Middle frontal gyrus (tissue), 1 donor: ENCODE data around the gene CLDN24.

Source experiments
- DNase-seq: peaks from one replicate; pipeline ENCODE4 v3.0.0-alpha.2; 2015; ENCODE audit warnings: low spot score; ENCODE audit errors: extremely low spot score

CLDN24 gene

GRCh38 chr4:183323295-183323694 lies 1.1 kb upstream of the CLDN24 start:
- DNase-seq, result no peak

- DNase-seq, result no peak
These were observed 710 bp downstream of the CLDN24 start for GRCh38 chr4:183321516-183321915.

DNA sequence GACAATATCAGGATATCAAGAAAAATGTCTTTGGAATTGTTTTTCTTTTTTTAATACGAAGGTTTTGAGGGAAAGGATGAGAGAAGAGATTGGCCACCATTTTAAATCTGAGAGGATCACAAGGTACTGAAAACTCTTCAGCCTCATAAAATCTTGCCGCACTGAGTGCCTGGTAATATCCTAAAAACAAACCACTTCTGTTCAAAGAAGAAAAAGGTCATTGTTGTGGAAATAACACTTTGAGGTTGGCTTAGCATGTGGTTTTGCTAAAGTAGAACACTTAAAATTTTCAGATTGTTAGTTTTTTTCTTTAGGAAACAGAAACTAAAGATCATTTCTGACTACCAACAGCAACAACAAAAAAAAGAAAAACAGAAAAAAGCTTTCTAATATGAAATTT lies 1.1 kb downstream of the CLDN24 start:
- DNase-seq, result no peak

DNA sequence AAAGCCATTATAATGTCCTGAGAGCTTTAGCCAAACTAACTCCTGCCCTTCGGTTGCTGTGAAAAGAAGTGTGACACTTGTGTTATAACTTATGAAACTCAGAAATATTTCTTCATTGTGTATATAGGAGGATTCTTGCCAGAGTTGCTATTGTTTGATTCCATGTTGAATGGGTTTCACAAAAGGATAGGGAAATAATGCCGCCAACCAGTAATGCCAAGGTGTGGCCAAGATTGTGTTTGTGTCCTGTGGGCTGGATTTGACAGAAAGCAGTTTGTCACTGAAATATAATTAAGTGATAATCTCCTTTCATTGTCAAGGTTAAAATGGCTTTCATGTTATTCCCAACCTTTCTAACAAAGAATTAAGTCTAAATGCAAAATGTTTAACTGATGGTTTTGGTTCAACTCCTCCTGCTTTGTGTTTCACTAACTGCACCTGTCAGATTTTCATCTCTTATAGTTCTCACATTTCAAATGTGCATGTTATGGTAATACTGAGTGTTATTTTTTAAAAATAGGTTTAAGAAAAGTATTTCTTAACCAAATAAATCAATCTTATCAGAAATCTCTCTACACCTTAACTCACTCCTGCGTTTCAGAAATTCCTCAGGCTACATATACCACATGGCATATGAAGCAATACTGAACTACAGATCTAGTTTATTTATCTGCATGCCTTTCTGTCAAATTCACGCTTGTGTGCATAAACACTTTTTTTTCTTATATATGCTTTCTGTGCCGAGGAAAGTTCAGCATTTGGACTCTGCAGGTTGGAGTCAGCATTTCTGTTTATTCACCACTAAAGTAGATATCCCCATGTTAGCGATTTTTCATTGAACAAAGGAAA lies 1.8 kb downstream of the CLDN24 start, which contains the start of gene CLDN22:
Gene CLDN22 (minus strand): TSS at position 66 of the 849 bp plus-strand sequence. CDS start 58 bp downstream, at position 8.
- DNase-seq, result no peak

DNA sequence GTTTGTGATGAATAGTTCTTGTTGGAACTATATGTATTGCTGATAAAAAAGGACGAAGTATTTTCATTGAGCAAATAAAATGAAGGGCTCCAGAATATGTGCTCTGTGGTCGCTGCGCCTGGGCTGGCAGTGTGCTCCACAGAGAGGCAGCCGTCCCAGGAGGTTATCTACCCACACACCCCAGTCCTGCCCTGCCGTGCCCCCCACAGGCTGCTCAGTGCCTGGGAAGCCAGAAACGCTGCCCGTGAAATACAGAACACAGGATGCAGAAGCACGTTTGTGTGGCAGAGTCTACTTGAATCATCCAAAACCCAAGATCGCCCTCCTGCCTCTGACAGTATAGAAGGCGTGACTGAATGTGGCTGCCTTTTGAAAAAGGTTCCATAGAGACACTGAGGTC lies 3.6 kb downstream of the CLDN24 start:
- DNase-seq, result no peak

DNA sequence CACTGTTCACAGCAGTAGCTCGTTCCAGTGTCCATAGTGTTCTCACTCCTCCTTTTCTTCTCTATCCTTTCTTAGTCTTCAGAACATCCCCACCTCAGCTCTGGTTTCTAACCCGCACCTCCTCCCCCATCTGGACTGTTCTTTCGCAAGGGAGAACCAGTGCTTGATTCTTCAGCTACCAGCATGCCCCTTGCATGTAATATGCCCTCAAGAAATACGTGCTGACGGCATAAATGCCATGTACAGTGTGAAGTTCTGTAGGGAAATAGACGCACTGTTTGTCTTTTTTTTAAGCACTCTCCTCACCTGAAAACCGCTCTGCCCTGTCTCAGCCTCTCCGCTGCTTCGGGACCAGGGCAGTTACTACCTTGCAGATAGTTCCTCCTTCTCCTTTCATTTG lies 7.4 kb downstream of the CLDN24 start:
- DNase-seq, result no peak

DNA sequence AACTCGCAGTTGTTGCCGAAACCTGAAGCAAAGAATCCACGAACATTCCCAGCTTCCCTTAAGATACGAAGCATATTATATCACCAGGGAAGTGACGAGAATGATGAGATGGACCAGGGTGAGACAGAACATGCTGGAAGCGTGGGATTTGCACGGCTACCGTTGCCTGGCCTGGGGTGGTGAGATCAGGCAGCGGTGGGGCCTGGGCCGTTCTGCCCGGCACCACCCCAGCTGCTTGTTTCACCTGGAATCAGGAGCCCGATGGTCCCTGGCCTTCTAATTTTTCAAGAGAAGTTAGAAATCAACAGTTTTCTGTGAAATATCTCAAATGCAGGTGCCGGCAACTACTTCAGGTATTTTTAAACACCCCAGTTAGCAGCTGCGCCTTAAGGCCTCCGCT lies 7.9 kb downstream of the CLDN24 start:
- no peak for DNase-seq

DNA sequence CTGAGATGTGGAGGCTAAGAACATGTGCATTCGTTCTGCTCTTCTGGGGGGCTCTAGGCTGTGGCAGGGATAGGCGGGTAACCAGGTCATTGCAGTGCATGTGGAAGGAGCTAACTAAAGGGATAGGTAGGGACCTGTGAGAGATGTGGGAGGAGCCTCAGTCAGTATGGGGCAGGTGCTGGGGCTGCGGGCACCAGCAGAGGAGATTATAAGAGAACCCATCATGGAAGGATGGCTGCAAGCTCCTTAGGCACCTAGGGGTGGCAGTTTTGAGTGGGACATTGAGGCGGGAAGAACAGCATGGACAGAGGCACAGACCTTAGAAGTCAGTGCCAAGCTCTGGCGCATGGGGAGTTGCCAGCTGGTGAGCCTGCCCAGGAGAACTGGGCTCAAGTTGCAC lies 9.4 kb downstream of the CLDN24 start:
- no peak for DNase-seq

GRCh38 chr4:183306811-183307210 lies 15.4 kb downstream of the CLDN24 start:
- no peak for DNase-seq

- DNase-seq, result no peak
These were observed 17.7 kb downstream of the CLDN24 start for GRCh38 chr4:183304538-183304937.

DNA sequence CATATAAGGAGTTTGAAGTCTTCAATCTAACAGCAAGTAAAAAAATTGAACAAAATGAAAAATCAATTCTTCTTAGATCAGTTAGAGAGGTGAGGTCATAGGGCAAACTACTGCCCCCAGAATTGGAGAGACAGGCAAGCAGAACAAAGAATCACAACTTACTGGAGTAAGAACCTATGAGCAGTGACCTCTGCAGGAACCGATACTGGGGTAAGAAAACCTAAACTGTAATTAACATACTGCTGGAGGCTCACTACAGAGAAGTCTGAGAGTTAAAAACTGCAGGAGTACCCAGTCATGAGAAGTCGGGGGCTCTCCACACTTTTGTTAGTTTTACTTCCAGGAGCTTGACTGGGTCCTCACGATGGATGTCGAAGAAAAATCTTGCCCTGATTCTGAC lies 18.2 kb downstream of the CLDN24 start:
- no peak for DNase-seq

DNA sequence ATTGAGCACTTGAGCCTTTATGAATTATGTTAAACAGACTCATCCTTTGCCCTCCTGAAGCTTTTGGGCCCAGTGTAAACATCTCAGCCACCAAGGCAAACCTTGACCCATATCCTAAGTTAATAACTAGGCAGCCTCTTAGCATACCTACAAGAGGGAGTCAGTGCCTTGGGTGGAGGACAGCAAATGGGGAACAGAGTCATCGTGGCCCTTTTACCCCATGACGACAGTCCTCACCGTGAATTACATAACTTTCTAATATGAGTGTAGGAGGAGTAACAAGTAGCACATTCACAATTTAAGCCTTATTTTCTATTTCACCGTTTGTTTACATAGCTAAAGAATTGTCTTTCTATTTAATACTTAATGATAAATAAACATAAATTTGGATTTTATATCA lies 18.9 kb downstream of the CLDN24 start:
- DNase-seq, result no peak

GRCh38 chr4:183300655-183301054 lies 21.6 kb downstream of the CLDN24 start:
- no peak for DNase-seq

DNA sequence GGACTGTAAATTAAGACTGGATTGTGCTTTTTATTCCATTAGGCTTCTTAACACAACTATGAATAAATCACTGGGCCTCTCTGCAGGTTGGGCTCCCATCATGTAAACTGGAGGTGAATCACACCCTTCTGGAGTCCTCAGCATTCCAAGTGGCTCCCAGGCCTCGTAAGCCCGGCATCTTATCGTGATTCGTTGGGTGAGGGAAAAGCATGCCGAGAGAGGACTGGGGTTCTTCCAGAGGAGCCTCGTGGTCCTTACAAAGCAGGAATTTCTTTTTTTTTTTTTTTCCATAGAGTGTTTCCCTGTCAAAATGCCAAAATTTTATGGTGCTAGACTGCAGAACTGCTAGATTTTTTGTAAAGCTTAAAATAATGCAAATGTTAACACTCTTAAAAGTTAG lies 22.2 kb downstream of the CLDN24 start:
- DNase-seq, result no peak

DNA sequence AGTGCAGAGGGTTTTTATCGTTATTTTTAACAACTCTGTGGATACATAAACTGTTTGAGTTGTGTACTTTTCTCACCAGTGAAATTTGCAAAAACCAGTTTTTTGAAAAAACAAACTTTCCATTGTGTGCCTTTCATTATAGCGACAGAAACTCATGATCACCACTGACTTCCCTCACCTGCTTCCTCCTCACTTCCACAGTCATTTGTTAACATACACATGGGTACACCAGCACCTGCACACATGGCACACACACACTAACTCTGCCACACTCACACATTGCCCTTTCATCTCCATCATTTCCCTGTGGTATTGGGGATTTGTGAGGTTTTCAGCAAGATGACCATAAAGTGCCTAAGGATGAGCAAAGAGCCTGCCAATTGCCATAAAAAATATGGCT lies 22.8 kb downstream of the CLDN24 start:
- DNase-seq, result no peak

DNA sequence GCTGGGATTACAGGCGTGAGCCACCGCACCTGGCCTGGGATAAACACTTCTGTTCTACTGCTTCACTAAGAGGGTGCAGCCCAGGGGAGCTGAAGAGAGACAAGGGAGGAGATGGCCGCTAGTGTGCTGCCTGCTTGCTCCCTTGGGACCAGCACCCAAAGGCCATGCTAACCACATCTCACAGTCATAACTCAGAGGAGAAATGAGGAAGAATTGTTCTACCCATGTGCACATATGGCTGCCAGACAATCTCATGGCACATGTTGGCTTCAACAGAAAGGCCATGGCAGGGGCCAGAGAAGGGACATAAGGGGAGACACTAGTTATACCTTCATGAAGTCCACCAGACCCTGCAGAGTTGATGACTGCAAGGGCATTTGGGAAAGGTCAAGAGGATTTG lies 24.6 kb downstream of the CLDN24 start:
- DNase-seq, result no peak

- no peak for DNase-seq
These were observed 26.5 kb downstream of the CLDN24 start for GRCh38 chr4:183295711-183296110.

- no peak for DNase-seq
These were observed 31.2 kb downstream of the CLDN24 start for GRCh38 chr4:183291070-183291469.

GRCh38 chr4:183289688-183290087 lies 32.5 kb downstream of the CLDN24 start:
- DNase-seq, result no peak

- no peak for DNase-seq
These were observed 33.3 kb downstream of the CLDN24 start for GRCh38 chr4:183288955-183289354.

GRCh38 chr4:183287677-183288076 lies 34.5 kb downstream of the CLDN24 start:
- no peak for DNase-seq

- DNase-seq, result no peak
These were observed 34.9 kb downstream of the CLDN24 start for GRCh38 chr4:183287309-183287659.

GRCh38 chr4:183286590-183287308 lies 35.5 kb downstream of the CLDN24 start:
- DNase-seq, result no peak
